ENCODE results near the gene GSE1. TPM values are rescaled to one million over a fixed set of nuclear protein-coding genes. Genes with fewer than 3 reads are reported as not detected.
A peak's percentile ranks its signal among the peaks of the same experiment; 100 is the strongest.

GSE1 gene
- total and polyA plus RNA-seq, 9 donors: 32.9 to 212 (median 91.4) TPM

GRCh38 chr16:85640585-85640984 lies 27.5 kb downstream of the GSE1 start:
- H3K27ac ChIP-seq: no peak overlapping the region
- no peaks in the 10 kb centered on the region for H3K27me3 ChIP-seq
- no peak overlapping the region for H3K4me3 ChIP-seq
- H3K36me3 ChIP-seq: no peaks in the 10 kb centered on the region
- intact Hi-C loops (cut with DNase I): no loop called here
- TF ChIP-seq CTCF (IDR thresholded peaks at IDR 0.05): no peak
- TF ChIP-seq POLR2A (IDR thresholded peaks at IDR 0.05): no peak
- TF ChIP-seq EP300 (IDR thresholded peaks at IDR 0.05): no peak
- DNase-seq: peak in 1 of 5 donors; percentile 32
- peaks cover 4% of the 10 kb centered on the region for H3K4me1 ChIP-seq (ENCODE audit: insufficient read depth)
- H3K9me3 ChIP-seq: no peaks in the 10 kb centered on the region
- WGBS, 3 donors: 54 to 64% (median 62%) methylated on average over 7 to 31 of the region's 31 CpGs

- Histone ChIP-seq H3K27ac (no peak overlapping the region), H3K36me3 (no peaks in the 10 kb centered on the region), H3K4me3 (no peak overlapping the region), H3K4me1 (ENCODE audit: insufficient read depth) (peaks cover 4% of the 10 kb centered on the region), H3K27me3 (no peaks in the 10 kb centered on the region), H3K9me3 (no peaks in the 10 kb centered on the region)
- peak in 1 of 5 donors; percentile 37 for DNase-seq
- intact Hi-C loops (cut with DNase I): no loop called here
- WGBS, 3 donors: 84 to 85% (median 84%) methylated on average over 24 of the region's 24 CpGs
- TF ChIP-seq POLR2A (IDR thresholded peaks at IDR 0.05) (no peak), EP300 (IDR thresholded peaks at IDR 0.05) (no peak), CTCF (IDR thresholded peaks at IDR 0.05) (no peak)
These were observed 28.2 kb downstream of the GSE1 start for GRCh38 chr16:85641305-85641704.

GRCh38 chr16:85641776-85642176 lies 28.7 kb downstream of the GSE1 start:
- Histone ChIP-seq H3K9me3 (no peaks in the 10 kb centered on the region), H3K36me3 (no peaks in the 10 kb centered on the region), H3K27me3 (no peaks in the 10 kb centered on the region), H3K4me1 (ENCODE audit: insufficient read depth) (peaks cover 4% of the 10 kb centered on the region), H3K27ac (no peak overlapping the region), H3K4me3 (no peak overlapping the region)
- WGBS, 3 donors: 62 to 72% (median 65%) methylated on average over 12 of the region's 12 CpGs
- intact Hi-C loops (cut with DNase I): no loop called here
- no peak for TF ChIP-seq POLR2A (IDR thresholded peaks at IDR 0.05)
- no peak for TF ChIP-seq CTCF (IDR thresholded peaks at IDR 0.05)
- TF ChIP-seq EP300 (IDR thresholded peaks at IDR 0.05): no peak
- DNase-seq: peak in 2 of 5 donors; percentile 49 to 53

- TF ChIP-seq CTCF (IDR thresholded peaks at IDR 0.05) (no peak), EP300 (IDR thresholded peaks at IDR 0.05) (no peak), POLR2A (IDR thresholded peaks at IDR 0.05) (no peak)
- Histone ChIP-seq H3K4me1 (ENCODE audit: insufficient read depth) (peaks cover 4% of the 10 kb centered on the region), H3K9me3 (no peaks in the 10 kb centered on the region), H3K27me3 (no peaks in the 10 kb centered on the region), H3K4me3 (no peak overlapping the region), H3K36me3 (no peaks in the 10 kb centered on the region), H3K27ac (no peak overlapping the region)
- no peak for DNase-seq
- intact Hi-C loops (cut with DNase I): no loop called here
- 91 to 94% (median 93%) methylated on average over 32 of the region's 32 CpGs for whole genome bisulfite sequencing, 3 donors
These were observed 29.7 kb downstream of the GSE1 start for GRCh38 chr16:85642762-85643358.
